MM.1S (cell line): ENCODE results near the gene MIB2.

Experiments
- EZH2 ChIP-seq: fragments of 300-600 bp; sonication (generic); optimal IDR thresholded peaks from 2 replicates; pipeline ENCODE3; 2017; ENCODE audit warnings: low read depth, mild to moderate bottlenecking, antibody characterized with exemption, low read length, mixed read lengths
- EZH2phosphoT487 ChIP-seq: fragments of 300-600 bp; sonication (generic); IDR thresholded peaks from 2 replicates; pipeline ENCODE4 v1.6.1; 2018; ENCODE audit warnings: antibody characterized with exemption, low read length
- TF ChIP-seq, protein P1 (sequence below): fragments of 300-600 bp; sonication (generic); IDR thresholded peaks from 2 replicates; pipeline ENCODE4 v1.5.1; 2016; ENCODE audit warnings: antibody characterized with exemption, low read length, mixed read lengths

DNA sequence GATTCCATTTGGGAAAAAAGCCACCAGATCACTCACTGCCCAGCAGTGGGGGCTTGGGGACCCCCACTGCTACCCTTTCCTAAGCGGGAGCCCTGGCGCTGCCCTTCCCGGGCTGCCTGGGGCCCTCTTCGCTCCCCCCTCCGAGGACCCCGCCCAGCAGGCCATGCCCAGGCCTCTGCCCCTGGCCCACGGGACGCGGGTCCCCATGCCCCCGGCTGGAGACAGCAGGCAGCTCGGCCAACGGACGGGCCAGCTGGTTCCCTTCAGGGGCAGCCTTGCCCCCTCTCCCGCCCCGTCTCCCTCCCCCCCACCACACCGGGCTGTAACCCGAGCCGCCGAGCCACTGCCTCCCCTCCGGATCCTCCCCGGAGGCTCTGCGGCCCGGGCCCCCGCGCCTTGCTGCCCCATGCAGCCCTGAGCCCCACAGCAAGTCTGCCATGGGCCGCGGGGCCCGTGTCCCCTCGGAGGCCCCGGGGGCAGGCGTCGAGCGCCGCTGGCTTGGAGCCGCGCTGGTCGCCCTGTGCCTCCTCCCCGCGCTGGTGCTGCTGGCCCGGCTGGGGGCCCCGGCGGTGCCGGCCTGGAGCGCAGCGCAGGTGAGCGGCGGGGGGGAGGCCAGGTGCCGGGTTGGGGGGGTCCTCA lies 16.6 kb downstream of the MIB2 start, which contains the start of gene MMP23B:
- TF ChIP-seq, protein P1, sequence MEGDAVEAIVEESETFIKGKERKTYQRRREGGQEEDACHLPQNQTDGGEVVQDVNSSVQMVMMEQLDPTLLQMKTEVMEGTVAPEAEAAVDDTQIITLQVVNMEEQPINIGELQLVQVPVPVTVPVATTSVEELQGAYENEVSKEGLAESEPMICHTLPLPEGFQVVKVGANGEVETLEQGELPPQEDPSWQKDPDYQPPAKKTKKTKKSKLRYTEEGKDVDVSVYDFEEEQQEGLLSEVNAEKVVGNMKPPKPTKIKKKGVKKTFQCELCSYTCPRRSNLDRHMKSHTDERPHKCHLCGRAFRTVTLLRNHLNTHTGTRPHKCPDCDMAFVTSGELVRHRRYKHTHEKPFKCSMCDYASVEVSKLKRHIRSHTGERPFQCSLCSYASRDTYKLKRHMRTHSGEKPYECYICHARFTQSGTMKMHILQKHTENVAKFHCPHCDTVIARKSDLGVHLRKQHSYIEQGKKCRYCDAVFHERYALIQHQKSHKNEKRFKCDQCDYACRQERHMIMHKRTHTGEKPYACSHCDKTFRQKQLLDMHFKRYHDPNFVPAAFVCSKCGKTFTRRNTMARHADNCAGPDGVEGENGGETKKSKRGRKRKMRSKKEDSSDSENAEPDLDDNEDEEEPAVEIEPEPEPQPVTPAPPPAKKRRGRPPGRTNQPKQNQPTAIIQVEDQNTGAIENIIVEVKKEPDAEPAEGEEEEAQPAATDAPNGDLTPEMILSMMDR, result no peak
- TF ChIP-seq EZH2 (no peak), EZH2phosphoT487 (no peak)
